ENCODE measurements around the gene RO60.

The RO60 gene

GRCh38 chr1:193070386-193070753 lies 11.0 kb downstream of the RO60 start:
- TF ChIP-seq CTCF (IDR thresholded peaks at IDR 0.05; ENCODE audit: low read depth, low read length, missing control alignments) = no peak
- H3K4me3 ChIP-seq (ENCODE audit: low read depth, low read length) = no peak overlapping the region; the same call in 1 of the 2 replicates

DNA sequence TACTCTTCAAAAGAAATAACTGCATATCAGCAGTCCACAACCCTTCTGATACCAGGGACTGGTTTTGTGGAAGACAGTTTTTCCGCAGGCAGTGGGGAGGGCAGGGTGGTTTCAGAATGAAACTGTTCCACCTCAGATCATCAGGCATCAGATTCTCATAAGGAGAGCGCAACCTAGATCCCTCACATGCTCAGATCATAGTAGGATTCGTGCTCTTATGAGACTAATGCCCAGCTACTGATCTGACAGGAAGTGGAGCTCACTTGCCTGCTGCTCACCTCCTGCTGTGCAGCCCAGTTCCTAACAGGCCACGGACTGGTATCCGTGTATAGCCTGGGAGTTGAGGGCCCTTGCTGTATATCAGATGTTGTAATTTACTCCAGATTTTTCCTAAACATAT lies 11.5 kb downstream of the RO60 start:
- H3K4me3 ChIP-seq (ENCODE audit: low read depth, low read length) = no peak overlapping the region; the same call in 1 of the 2 replicates
- no peak for DNase-seq (ENCODE audit: low read depth)
- no peak for TF ChIP-seq CTCF (IDR thresholded peaks at IDR 0.05; ENCODE audit: low read depth, low read length, missing control alignments)

More at GRCh38 chr1:193070386-193070753, 11.0 kb downstream of the RO60 start:
- no peak for DNase-seq (ENCODE audit: low read depth)

DNA sequence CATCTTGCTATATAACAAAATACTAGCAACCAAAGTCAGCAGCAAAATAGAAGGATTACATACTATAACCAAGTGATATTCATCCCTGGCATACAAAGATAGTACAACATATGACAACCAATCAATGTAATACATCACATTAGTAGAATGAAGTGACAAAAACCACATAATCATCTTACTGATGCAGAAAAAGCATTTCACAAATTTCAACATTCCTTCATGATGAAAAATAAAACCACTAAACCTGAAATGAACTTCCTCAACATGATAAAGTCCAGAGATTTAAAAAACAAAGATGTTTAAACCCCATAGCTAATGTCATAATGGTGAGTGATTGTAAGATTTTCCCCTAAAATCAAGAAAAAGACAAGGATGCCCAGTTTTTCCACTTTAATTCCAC lies 18.6 kb downstream of the RO60 start:
- DNase-seq (ENCODE audit: low read depth) = no peak
- no peak for TF ChIP-seq CTCF (IDR thresholded peaks at IDR 0.05; ENCODE audit: low read depth, low read length, missing control alignments)
- no peak overlapping the region for H3K4me3 ChIP-seq (ENCODE audit: low read depth, low read length)

GRCh38 chr1:193079187-193079586 lies 19.8 kb downstream of the RO60 start:
- no peak overlapping the region for H3K4me3 ChIP-seq (ENCODE audit: low read depth, low read length)
- no peak for DNase-seq (ENCODE audit: low read depth)
- no peak for TF ChIP-seq CTCF (IDR thresholded peaks at IDR 0.05; ENCODE audit: low read depth, low read length, missing control alignments)

DNA sequence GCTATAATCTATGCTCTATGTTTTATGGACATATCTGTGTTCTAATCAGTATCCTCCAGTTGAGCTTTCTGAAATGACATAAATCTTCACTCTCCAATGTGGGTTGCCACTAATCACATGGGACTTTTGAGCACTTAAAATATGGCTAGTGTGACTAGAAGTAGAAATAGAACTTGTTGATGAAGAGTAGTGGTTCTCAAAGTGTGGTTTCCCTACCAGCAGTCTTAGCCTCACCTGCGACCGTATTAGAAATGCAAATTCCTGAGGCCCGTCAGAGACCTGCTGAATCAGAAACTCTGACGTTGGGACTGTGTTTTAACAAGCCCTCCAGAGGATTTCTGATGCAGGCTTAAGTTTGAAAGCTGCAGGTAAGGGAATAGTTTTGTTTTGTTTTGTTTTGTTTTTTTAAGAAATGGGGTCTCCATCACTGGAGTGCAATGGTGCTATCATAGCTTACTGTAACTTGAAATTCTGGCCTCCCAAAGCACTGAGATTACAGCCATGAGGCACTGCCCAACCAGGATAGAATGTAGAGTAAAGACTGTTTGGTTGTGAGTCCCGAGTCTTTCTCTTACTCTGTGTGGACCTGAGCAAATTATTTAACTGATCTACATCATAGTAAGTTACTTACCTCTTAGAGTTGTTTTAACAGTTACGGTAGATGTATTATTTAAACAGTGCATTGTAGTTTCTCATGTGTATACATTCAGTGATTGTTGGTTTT lies 24.1 kb downstream of the RO60 start:
- peak; percentile 56 for DNase-seq (ENCODE audit: low read depth)
- H3K4me3 ChIP-seq (ENCODE audit: low read depth, low read length) = no peak overlapping the region; the same call in 1 of the 2 replicates
- no peak for TF ChIP-seq CTCF (IDR thresholded peaks at IDR 0.05; ENCODE audit: low read depth, low read length, missing control alignments)

GRCh38 chr1:193085263-193085662 lies 25.9 kb downstream of the RO60 start:
- no peak overlapping the region for H3K4me3 ChIP-seq (ENCODE audit: low read depth, low read length)
- no peak for DNase-seq (ENCODE audit: low read depth)
- no peak for TF ChIP-seq CTCF (IDR thresholded peaks at IDR 0.05; ENCODE audit: low read depth, low read length, missing control alignments)

DNA sequence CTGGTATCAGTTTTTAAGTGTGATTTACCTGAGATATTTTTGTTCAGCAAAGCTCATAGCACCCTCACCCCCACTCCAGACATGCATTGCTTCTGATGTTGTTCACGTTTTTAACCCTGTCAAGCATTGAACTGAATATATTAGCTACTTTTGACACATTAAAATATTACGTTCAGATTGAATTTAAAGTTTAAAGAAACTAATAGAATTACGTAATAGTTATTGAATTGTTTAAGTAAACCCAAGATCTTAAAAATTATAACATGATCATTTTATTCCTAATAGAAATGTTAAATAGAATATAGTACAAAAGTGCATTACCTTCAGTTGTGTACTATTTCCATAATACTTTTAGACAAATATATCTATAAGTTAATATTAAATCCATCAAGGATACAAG lies 26.9 kb downstream of the RO60 start:
- no peak overlapping the region for H3K4me3 ChIP-seq (ENCODE audit: low read depth, low read length)
- no peak for TF ChIP-seq CTCF (IDR thresholded peaks at IDR 0.05; ENCODE audit: low read depth, low read length, missing control alignments)
- no peak for DNase-seq (ENCODE audit: low read depth)
